Measurements from ENCODE around the gene CXXC5. TPM values are rescaled to one million over a fixed set of nuclear protein-coding genes. Genes with fewer than 3 reads are reported as not detected.

CXXC5 gene
- total and polyA plus RNA-seq, 9 of the 15 experiments (the other 6 are each of a cell fraction or from before 2014, with no cell fraction given): 1.9 to 123 (median 45.8) TPM

GRCh38 chr5:139651853-139652787, 4.0 kb downstream of the CXXC5 start (continued):
- TF ChIP-seq POLR2G (IDR thresholded peaks at IDR 0.05; ENCODE audit: low read depth, low read length): peak; percentile 43; the same call in 1 of the 2 replicates
- 0 out of 2 replicates have a peak, but pooled peaks have one; percentile 22 for TF ChIP-seq DPF2 (IDR thresholded peaks at IDR 0.05)
- 0 out of 2 replicates have a peak, but pooled peaks have one; percentile 15 for TF ChIP-seq SMARCA5 (IDR thresholded peaks at IDR 0.05)
- peak; percentile 34 for TF ChIP-seq ATF3 (IDR thresholded peaks at IDR 0.05)
- TF ChIP-seq ATF3 (CRISPR knock-in tag; conservative IDR thresholded peaks at IDR 0.05): no peak
- TF ChIP-seq RAD51 (IDR thresholded peaks at IDR 0.05; ENCODE audit: borderline replicate concordance, low read depth): 0 out of 2 replicates have a peak, but pooled peaks have one; percentile 7
- TF ChIP-seq HDGF (IDR thresholded peaks at IDR 0.05): 0 out of 2 replicates have a peak, but pooled peaks have one; percentile 58
- 0 out of 2 replicates have a peak, but pooled peaks have one; percentile 20 for TF ChIP-seq KAT7 (CRISPR knock-in tag; IDR thresholded peaks at IDR 0.05; ENCODE audit: borderline replicate concordance)
- peak; percentile 48; the same call in 1 of the 2 replicates for TF ChIP-seq LCOR (CRISPR knock-in tag; IDR thresholded peaks at IDR 0.05)
- no peak for TF ChIP-seq CTCFL (IDR thresholded peaks at IDR 0.05; ENCODE audit: borderline replicate concordance, insufficient read depth, low read depth, low read length, poor library complexity, severe bottlenecking)
- TF ChIP-seq RBFOX2 (IDR thresholded peaks at IDR 0.05; ENCODE audit: low read depth, low read length): peak; percentile 59
- TF ChIP-seq BHLHE40 (IDR thresholded peaks at IDR 0.05; ENCODE audit: low read length): peak; percentile 26; the same call in 1 of the 2 replicates
- TF ChIP-seq JUND (IDR thresholded peaks at IDR 0.05; ENCODE audit: borderline replicate concordance, low read depth, low read length): no peak
- 0 out of 3 replicates have a peak, but pooled peaks have one; percentile 7 for TF ChIP-seq JUND (tag; IDR thresholded peaks at IDR 0.05; ENCODE audit: borderline replicate concordance, low read depth, low read length)
- TF ChIP-seq L3MBTL2 (IDR thresholded peaks at IDR 0.05): no peak
- TF ChIP-seq MTA3 (IDR thresholded peaks at IDR 0.05; ENCODE audit: borderline replicate concordance): no peak
- 0 out of 2 replicates have a peak, but pooled peaks have one; percentile 32 for TF ChIP-seq CXXC5 (CRISPR knock-in tag; IDR thresholded peaks at IDR 0.05)
- TF ChIP-seq ZBTB7A (IDR thresholded peaks at IDR 0.05; ENCODE audit: borderline replicate concordance, control insufficient read depth, low read depth, low read length): peak; percentile 26; the same call in 1 of the 2 replicates
- TF ChIP-seq MYC (IDR thresholded peaks at IDR 0.05; ENCODE audit: low read depth, low read length): 0 out of 2 replicates have a peak, but pooled peaks have one; percentile 19
- no peak for TF ChIP-seq MYC (CRISPR knock-in tag; IDR thresholded peaks at IDR 0.05; ENCODE audit: borderline replicate concordance, low read depth)
- no peak for TF ChIP-seq ZNF23 (CRISPR knock-in tag; IDR thresholded peaks at IDR 0.05)

Data from K562 (cell line).